Fibroblast of upper back skin (primary cell): Measurements from ENCODE around the gene PM20D1.
"Not testable (repeated sequence)": the region's sequence is repeated elsewhere in the genome, so short reads cannot be mapped to it uniquely, and the experiment has no call there.

ENCODE experiments used
- DNase-seq: peaks from one replicate; pipeline ENCODE4 v3.0.0-alpha.2; 2013

Gene PM20D1

DNA sequence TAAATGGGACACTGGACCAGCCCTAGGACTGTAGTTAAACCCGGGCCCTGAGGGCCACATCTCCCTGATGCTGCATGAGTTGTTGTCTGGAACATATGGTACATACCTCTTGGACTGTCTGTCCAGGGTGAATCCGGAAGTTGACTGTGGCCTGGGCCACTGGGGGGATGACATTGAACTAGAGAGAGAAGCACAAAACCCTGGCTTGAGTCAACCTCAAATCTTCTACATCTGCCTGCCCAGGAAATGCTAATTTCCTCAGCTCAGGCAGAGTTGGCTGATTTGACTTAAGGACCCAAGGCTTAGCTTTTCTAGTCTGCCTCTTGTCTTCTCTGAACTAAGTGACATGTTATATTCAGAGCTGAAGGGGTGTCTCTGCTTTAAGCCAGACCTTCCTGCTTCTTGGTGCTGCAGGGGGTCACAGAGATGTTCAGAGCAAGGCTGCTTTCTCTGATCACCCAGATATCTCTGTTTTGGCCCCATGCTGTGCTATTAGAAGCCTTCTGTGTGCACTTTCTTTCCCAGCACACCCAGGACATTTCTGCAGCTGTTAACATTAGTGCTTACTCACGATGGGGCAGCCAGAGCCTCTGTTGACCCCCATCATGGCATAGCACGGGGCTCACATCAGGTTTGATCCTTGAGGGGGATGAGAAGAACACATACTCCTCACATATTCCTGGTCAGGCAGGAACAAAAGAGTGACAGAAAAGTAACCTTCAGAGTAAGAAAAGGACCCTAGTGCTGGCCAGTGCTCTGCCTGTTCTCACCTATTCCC is 9.6 kb downstream of the PM20D1 start:
- no peak for DNase-seq

GRCh38 chr1:205837382-205837970 is 12.5 kb downstream of the PM20D1 start:
- DNase-seq: no peak

DNA sequence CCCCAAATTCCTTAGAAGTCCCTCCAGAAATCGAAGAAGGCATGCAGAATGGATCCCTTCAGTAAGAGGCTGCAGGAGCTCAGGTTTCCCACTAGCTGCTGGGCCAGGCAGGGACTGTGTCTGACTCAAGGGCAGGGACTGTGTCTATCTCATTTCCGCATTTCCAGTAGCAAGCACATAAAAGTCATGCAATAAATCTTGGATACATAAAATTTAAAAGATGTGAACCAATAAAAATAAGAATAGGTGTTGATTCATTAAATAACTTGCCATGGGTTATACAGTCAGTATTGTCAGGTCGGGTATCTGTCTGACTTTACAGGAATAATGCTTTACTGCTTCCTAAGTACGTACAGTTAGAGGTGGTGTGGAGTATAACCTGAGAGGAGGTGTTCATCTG is 15.2 kb downstream of the PM20D1 start:
- DNase-seq: no peak

- no peak for DNase-seq
These were observed 17.6 kb downstream of the PM20D1 start for GRCh38 chr1:205832326-205832751.

DNA sequence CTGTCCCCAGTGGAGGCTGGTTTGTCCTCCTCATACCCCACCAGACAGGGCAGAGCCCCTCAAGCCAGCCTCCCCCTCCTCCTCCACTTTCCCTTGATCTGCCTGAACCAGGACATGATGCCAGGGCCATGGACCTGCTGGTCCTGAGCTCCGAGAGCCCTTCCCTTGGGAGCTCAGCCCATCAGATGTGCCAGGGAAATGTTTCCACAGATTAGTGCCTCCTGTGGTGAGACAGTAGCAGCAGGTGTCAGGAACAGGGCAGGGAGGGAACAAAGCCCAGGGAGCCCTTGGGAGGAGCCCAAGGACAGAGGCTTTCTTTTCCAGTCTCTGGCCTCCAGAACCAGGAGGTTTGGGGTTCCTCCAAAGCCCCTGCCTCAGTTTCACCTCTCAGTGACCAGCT is 22.3 kb downstream of the PM20D1 start:
- DNase-seq: no peak

GRCh38 chr1:205826995-205827394 is 22.9 kb downstream of the PM20D1 start:
- DNase-seq: no peak

GRCh38 chr1:205826016-205826806 is 23.7 kb downstream of the PM20D1 start:
- DNase-seq: no peak

GRCh38 chr1:205824180-205824579 is 25.8 kb downstream of the PM20D1 start:
- no peak for DNase-seq

GRCh38 chr1:205823260-205823659 is 26.7 kb downstream of the PM20D1 start:
- not testable (repeated sequence) for DNase-seq

- no peak for DNase-seq
These were observed 27.5 kb downstream of the PM20D1 start for GRCh38 chr1:205822397-205822796.

GRCh38 chr1:205817988-205818387 is 31.9 kb downstream of the PM20D1 start:
- no peak for DNase-seq

GRCh38 chr1:205817364-205817763 is 32.6 kb downstream of the PM20D1 start:
- DNase-seq: no peak

DNA sequence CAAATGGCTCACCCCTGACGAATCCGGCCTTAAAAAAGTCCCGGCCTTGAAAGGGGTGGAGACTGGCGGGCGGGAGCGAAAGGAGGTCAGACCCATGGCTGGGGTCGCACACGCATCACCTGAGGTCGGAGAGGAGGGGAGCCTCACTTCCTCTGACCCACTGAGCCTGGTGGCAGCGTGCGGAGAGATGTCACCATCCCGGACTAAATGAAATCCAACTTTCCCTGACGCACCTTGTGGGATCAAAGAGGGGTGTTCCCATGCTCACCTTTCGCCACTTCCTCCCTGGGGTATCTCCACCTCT is 36.2 kb downstream of the PM20D1 start:
- peak; percentile 58 for DNase-seq

- peak; percentile 90 for DNase-seq
These were observed 36.8 kb downstream of the PM20D1 start, which contains the start of gene SLC41A1 for GRCh38 chr1:205812878-205813754. SLC41A1 (minus strand) TSS chr1:205813198; CDS start chr1:205810441, 2,757 bp downstream.

DNA sequence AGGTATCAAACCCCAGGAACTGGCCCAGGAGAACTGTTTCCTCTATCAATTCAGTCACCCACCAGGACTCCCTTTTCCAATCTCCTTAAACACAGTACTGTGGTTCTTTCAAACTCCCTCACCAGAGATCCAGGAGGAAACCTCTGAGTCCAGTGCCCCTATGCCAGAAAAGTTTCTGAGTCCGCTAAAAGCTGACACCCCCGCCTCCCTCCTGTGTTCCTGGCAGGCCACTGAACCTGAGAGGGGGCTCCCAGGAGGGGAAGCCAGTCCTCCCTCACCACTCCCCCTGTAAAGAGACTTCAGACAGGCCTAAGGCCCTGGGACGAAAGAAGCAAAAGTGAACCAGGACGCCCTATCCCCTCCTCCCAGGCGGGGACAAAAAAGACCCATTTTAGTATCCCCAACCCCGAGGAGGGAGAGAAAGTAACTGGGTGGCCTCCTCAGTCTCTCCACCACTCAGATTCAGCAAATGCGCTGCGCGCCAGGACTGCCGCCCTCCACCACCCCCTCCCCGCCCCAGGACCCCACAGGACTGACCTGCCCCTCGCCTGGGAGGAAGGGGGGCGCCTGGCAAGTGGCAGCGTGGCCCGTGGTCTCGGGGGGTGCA is 37.6 kb downstream of the PM20D1 start:
- no peak for DNase-seq

GRCh38 chr1:205811660-205812059 is 38.3 kb downstream of the PM20D1 start:
- DNase-seq: no peak

DNA sequence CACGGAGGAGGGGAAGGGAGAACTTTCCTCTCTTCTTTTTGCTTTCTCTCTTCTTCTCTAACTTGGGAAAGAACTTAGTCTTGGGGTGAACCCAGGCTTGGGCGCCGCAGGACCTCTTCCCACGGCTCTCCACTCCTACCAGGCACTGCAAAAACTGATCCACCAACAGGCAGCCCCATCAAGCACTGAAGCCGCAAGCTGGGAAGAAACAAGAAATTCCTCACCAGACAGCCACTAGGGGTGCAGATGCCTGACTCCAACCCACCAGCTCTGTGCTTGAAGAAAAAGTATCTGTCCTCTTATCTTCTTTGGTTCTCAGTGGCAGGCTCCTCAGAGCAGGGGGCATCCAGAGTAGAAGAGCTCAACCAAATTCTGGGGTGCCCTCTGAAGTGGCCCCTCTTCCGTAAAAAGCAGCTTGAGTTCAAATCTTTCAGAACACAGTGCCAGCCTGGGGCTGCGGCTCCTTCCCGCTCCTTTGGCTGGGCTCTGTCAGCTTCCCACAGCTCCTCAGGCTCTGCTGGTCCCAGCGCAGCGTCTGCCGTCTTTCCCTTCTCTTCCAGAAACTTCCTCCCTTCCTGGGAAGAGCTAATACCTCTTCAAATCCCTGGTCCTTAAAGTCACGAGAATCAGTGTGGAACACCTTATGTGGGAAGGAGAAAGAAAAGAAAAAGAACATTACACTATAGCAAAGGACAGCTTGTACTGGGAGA is 39.3 kb downstream of the PM20D1 start:
- DNase-seq: peak; percentile 18

GRCh38 chr1:205809942-205810345 is 40.0 kb downstream of the PM20D1 start:
- DNase-seq: no peak

DNA sequence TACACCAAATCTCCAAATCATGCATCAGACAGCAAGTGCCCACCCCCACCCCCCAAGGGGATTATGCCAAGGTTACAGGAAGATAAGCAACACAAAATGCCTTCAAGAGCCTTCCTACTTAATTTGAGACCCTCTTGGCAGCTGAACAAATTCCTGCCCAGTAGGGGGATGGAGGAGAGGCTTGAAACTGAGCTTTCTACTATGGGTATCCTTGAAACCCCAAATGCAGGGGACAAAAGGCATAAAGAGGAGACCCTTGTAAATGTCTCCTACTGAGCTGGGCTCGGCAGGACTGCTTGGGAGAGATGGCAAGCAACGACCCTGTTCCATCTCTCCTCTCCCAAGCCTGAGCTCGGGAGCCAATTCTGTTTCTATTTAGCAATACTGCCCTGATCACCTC is 40.5 kb downstream of the PM20D1 start:
- DNase-seq: no peak

- no peak for DNase-seq
These were observed 44.7 kb downstream of the PM20D1 start for GRCh38 chr1:205805082-205805711.

- DNase-seq: no peak
These were observed 45.3 kb downstream of the PM20D1 start for GRCh38 chr1:205804605-205805004.
